ENCODE measurements around the gene RBMS3.

Gene RBMS3

DNA sequence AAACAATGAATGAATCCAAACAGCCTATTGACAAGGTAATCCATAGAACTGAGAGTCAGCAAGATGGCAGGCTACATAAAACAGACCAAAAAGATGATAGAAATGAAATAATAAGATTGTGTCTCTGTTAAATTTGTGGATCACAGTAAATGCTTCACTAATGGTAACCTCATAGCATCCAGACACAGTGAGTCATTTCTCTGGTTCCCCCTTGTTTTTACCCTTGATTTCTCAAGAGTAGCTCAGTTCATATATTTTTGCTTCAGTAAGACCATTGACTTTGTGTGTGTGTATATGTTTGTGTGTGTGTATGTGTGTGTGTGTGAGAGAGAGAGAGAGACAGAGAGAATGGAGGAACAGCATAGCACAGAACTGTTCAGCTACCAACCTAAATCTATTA lies 546.9 kb downstream of the RBMS3 start:
- TF ChIP-seq, protein P1, sequence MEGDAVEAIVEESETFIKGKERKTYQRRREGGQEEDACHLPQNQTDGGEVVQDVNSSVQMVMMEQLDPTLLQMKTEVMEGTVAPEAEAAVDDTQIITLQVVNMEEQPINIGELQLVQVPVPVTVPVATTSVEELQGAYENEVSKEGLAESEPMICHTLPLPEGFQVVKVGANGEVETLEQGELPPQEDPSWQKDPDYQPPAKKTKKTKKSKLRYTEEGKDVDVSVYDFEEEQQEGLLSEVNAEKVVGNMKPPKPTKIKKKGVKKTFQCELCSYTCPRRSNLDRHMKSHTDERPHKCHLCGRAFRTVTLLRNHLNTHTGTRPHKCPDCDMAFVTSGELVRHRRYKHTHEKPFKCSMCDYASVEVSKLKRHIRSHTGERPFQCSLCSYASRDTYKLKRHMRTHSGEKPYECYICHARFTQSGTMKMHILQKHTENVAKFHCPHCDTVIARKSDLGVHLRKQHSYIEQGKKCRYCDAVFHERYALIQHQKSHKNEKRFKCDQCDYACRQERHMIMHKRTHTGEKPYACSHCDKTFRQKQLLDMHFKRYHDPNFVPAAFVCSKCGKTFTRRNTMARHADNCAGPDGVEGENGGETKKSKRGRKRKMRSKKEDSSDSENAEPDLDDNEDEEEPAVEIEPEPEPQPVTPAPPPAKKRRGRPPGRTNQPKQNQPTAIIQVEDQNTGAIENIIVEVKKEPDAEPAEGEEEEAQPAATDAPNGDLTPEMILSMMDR (IDR thresholded peaks at IDR 0.05) = no peak

DNA sequence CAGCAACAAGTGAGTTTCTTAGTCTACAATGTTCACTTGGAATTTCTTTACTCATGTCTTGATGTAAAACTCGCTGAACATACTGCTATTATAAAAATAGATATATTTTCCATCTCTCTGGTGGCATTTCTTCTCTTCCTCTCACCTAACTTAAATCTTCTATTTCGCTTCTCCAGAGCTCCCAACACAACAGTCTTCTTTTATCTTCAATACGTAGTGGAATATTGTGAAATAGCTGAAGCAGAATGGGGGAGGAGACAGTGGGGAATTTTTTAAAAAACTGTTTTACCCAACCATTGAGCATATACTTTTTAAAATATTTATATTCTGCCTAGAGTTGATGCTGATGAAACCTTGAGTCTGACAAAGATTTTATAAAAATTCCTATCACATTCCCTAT lies 548.5 kb downstream of the RBMS3 start:
- TF ChIP-seq, protein P1 (IDR thresholded peaks at IDR 0.05) = no peak

- TF ChIP-seq, protein P1 (IDR thresholded peaks at IDR 0.05) = no peak
These were observed 569.8 kb downstream of the RBMS3 start for GRCh38 chr3:29850641-29851040.

GRCh38 chr3:29852767-29853166 lies 571.9 kb downstream of the RBMS3 start:
- TF ChIP-seq, protein P1 (IDR thresholded peaks at IDR 0.05) = no peak

DNA sequence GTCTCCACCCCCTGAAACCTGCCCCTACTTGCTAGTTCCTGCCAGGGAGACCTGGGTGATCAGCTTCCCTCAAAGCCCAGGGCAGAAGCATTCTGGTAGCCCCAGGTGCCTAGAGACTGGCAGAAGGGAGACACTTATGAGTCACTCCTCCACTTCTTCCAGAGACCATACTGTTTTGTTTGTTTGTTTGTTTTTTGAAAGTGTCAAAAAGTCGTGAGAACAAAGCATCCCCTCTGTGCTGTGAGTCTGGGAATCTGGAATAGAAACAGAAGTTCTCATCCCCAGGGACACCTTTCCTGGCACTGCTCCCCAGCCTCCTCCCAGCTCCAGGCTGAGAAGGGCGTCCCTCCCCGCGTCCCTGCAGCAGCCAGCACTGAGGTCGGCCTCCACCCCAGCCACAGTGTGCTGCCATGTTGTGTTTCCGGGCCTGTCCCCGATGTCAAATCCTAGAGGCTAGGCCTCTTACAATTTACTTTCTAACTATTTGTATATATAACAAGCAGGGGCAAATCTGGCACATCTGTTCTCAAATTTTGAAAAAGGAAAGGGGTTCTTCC lies 573.0 kb downstream of the RBMS3 start:
- TF ChIP-seq, protein P1 (IDR thresholded peaks at IDR 0.05) = no peak

- TF ChIP-seq, protein P1 (IDR thresholded peaks at IDR 0.05) = no peak
These were observed 574.0 kb downstream of the RBMS3 start for GRCh38 chr3:29854821-29855220.

GRCh38 chr3:29859726-29860270 lies 578.9 kb downstream of the RBMS3 start:
- TF ChIP-seq, protein P1 (IDR thresholded peaks at IDR 0.05) = no peak

DNA sequence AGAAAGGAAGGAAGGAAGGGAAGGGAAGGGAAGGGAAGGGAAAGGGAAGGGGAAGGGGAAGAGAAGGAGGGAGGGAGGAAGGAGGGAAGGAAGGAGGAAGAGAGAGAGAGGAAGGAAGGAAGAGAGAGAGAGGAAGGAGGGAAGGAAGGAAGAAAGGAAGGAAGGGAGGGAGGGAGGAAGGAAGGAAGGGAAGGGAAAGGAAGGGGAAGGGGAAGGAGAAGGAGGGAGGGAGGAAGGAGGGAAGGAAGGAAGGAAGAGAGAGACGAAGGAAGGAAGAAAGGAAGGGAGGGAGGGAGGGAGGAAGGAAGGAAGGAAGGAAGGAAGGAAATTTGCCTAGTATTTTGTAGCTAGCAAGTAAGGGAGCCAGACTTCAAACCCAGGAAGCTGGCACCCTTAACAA lies 583.9 kb downstream of the RBMS3 start:
- TF ChIP-seq, protein P1 (IDR thresholded peaks at IDR 0.05) = no peak

Measured in LNCAP (cell line).